WTC11 (cell line): ENCODE measurements around the gene ACSL5. TPM values are rescaled to one million over a fixed set of nuclear protein-coding genes. Genes with fewer than 3 reads are reported as not detected.

Experiments
- ATAC-seq: fragments of 200-7000 bp; cut with Tn5 transposase; 2 replicates; pipeline ENCODE4 v1.10.0; 2021; ENCODE audit warnings: mild to moderate bottlenecking, moderate library complexity
- CTCF ChIA-PET: fragments of 300-600 bp; sonication (Branson Sonifier 250); formaldehyde crosslinking; loops from one replicate; lab custom pipeline; 2021; ENCODE audit warnings: antibody characterized with exemption; lab: Charles Lee
- POLR2A ChIA-PET: fragments of 350-600 bp; sonication (Branson Sonifier 250); formaldehyde crosslinking; loops from one replicate; lab custom pipeline; 2021; ENCODE audit warnings: antibody characterized with exemption; lab: Charles Lee
- DNase-seq: peaks from one replicate; pipeline ENCODE4 v3.0.0; 2021; ENCODE audit warnings: low spot score
- H3K27ac Mint-ChIP-seq: 2 replicates; pipeline ENCODE4 v1.8.0; 2021; ENCODE audit warnings: mixed read lengths
- H3K27me3 Mint-ChIP-seq: 2 replicates; pipeline ENCODE4 v1.8.0; 2021; ENCODE audit warnings: low read depth, mild to moderate bottlenecking, moderate library complexity, mixed read lengths
- H3K36me3 Mint-ChIP-seq: 2 replicates; pipeline ENCODE4 v1.8.0; 2021; ENCODE audit warnings: mixed read lengths
- H3K4me1 Mint-ChIP-seq: 2 replicates; pipeline ENCODE4 v1.8.0; 2022; ENCODE audit warnings: mixed read lengths
- H3K4me3 Mint-ChIP-seq: 2 replicates; pipeline ENCODE4 v1.8.0; 2021; ENCODE audit warnings: mild to moderate bottlenecking, moderate library complexity, mixed read lengths
- H3K9me3 Mint-ChIP-seq: 2 replicates; pipeline ENCODE4 v1.8.0; 2021; ENCODE audit warnings: mixed read lengths
- ATF3 ChIP-seq: sonication (generic); formaldehyde crosslinking; conservative IDR thresholded peaks from 2 replicates; pipeline ENCODE4 v1.8.1; 2022; ENCODE audit warnings: mild to moderate bottlenecking, missing genetic modification reagents
- E2F4 ChIP-seq: sonication (generic); formaldehyde crosslinking; IDR thresholded peaks from 2 replicates; pipeline ENCODE4 v1.8.1; 2022; ENCODE audit warnings: low read depth, mild to moderate bottlenecking, moderate library complexity, missing genetic modification reagents, borderline replicate concordance
- ESRRA ChIP-seq: sonication (generic); formaldehyde crosslinking; IDR thresholded peaks from 2 replicates; pipeline ENCODE4 v1.8.1; 2022; ENCODE audit warnings: mild to moderate bottlenecking, missing genetic modification reagents, borderline replicate concordance
- GABPB1 ChIP-seq: sonication (generic); formaldehyde crosslinking; IDR thresholded peaks from 2 replicates; pipeline ENCODE4 v1.8.1; 2023; ENCODE audit warnings: mild to moderate bottlenecking, missing genetic modification reagents
- GTF2I ChIP-seq: fragments of 250-450 bp; sonication (Bioruptor Pico); conservative IDR thresholded peaks from 2 replicates; pipeline ENCODE4 v1.4.0; 2021; ENCODE audit warnings: mild to moderate bottlenecking
- JUN ChIP-seq: sonication (generic); formaldehyde crosslinking; IDR thresholded peaks from 2 replicates; pipeline ENCODE4 v1.8.0; 2023; ENCODE audit warnings: mild to moderate bottlenecking, missing genetic modification reagents
- MYBL2 ChIP-seq: sonication (generic); formaldehyde crosslinking; IDR thresholded peaks from 2 replicates; pipeline ENCODE4 v1.8.1; 2023; ENCODE audit warnings: mild to moderate bottlenecking, moderate library complexity, missing genetic modification reagents
- NR1H2 ChIP-seq: sonication (generic); formaldehyde crosslinking; IDR thresholded peaks from 2 replicates; pipeline ENCODE4 v1.9.0; 2021; ENCODE audit warnings: mild to moderate bottlenecking, moderate library complexity, missing genetic modification reagents
- NR2C2 ChIP-seq: sonication (generic); formaldehyde crosslinking; IDR thresholded peaks from 2 replicates; pipeline ENCODE4 v1.8.0; 2022; ENCODE audit warnings: mild to moderate bottlenecking, missing genetic modification reagents
- NR3C1 ChIP-seq: sonication (generic); formaldehyde crosslinking; conservative IDR thresholded peaks from 2 replicates; pipeline ENCODE4 v1.8.1; 2023; ENCODE audit warnings: low read depth, mild to moderate bottlenecking, missing genetic modification reagents
- SMAD3 ChIP-seq: sonication (generic); formaldehyde crosslinking; IDR thresholded peaks from 2 replicates; pipeline ENCODE4 v1.8.0; 2022; ENCODE audit warnings: missing genetic modification reagents, mild to moderate bottlenecking, borderline replicate concordance
- TEAD1 ChIP-seq: sonication (generic); formaldehyde crosslinking; IDR thresholded peaks from 2 replicates; pipeline ENCODE4 v1.8.0; 2022; ENCODE audit warnings: mild to moderate bottlenecking, missing genetic modification reagents
- ZNF121 ChIP-seq: sonication (generic); formaldehyde crosslinking; IDR thresholded peaks from 2 replicates; pipeline ENCODE4 v1.8.0; 2023; ENCODE audit warnings: missing genetic modification reagents
- ZNF317 ChIP-seq: sonication (generic); formaldehyde crosslinking; IDR thresholded peaks from 2 replicates; pipeline ENCODE4 v1.8.1; 2023; ENCODE audit warnings: low read depth, mild to moderate bottlenecking, moderate library complexity, missing genetic modification reagents, borderline replicate concordance
- total RNA-seq: library from RNA; stranded (reverse); gene quantifications from 3 replicates; pipeline ENCODE4 v1.2.3, GENCODE V29; 2021
- TF ChIP-seq, protein P1 (sequence below): sonication (generic); formaldehyde crosslinking; IDR thresholded peaks from 2 replicates; pipeline ENCODE4 v1.8.0; 2022; ENCODE audit warnings: mild to moderate bottlenecking, missing genetic modification reagents
- TF ChIP-seq, protein P2 (sequence below): fragments of 250-450 bp; sonication (Bioruptor Pico); IDR thresholded peaks from 2 replicates; pipeline ENCODE4 v1.9.0; 2021; ENCODE audit warnings: mild to moderate bottlenecking
- TF ChIP-seq, protein P3 (sequence below): sonication (generic); formaldehyde crosslinking; IDR thresholded peaks from 2 replicates; pipeline ENCODE4 v1.8.0; 2022; ENCODE audit warnings: mild to moderate bottlenecking, missing genetic modification reagents
- TF ChIP-seq, protein P4 (sequence below): sonication (generic); formaldehyde crosslinking; IDR thresholded peaks from 2 replicates; pipeline ENCODE4 v1.8.0; 2023; ENCODE audit warnings: mild to moderate bottlenecking, missing genetic modification reagents
- TF ChIP-seq, protein P5 (sequence below): sonication (generic); formaldehyde crosslinking; IDR thresholded peaks from 2 replicates; pipeline ENCODE4 v1.8.1; 2022; ENCODE audit warnings: missing genetic modification reagents, borderline replicate concordance
- TF ChIP-seq, protein P6 (sequence below): sonication (generic); formaldehyde crosslinking; IDR thresholded peaks from 2 replicates; pipeline ENCODE4 v1.8.1; 2022; ENCODE audit warnings: low read depth, missing genetic modification reagents, borderline replicate concordance

ACSL5 gene
- total RNA-seq, 1 experiment from 2014 or later = 0.22 TPM

GRCh38 chr10:112330162-112330561 lies 43.8 kb upstream of the ACSL5 start:
- no peak for DNase-seq
- no peak for ATAC-seq
- no peak for TF ChIP-seq ATF3 (CRISPR knock-in tag)
- TF ChIP-seq, protein P1, sequence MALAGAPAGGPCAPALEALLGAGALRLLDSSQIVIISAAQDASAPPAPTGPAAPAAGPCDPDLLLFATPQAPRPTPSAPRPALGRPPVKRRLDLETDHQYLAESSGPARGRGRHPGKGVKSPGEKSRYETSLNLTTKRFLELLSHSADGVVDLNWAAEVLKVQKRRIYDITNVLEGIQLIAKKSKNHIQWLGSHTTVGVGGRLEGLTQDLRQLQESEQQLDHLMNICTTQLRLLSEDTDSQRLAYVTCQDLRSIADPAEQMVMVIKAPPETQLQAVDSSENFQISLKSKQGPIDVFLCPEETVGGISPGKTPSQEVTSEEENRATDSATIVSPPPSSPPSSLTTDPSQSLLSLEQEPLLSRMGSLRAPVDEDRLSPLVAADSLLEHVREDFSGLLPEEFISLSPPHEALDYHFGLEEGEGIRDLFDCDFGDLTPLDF (CRISPR knock-in tag) = no peak
- TF ChIP-seq ZNF317 (CRISPR knock-in tag) = no peak
- no peak for TF ChIP-seq TEAD1 (CRISPR knock-in tag)
- TF ChIP-seq, protein P2, sequence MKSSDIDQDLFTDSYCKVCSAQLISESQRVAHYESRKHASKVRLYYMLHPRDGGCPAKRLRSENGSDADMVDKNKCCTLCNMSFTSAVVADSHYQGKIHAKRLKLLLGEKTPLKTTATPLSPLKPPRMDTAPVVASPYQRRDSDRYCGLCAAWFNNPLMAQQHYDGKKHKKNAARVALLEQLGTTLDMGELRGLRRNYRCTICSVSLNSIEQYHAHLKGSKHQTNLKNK (CRISPR knock-in tag) = no peak
- TF ChIP-seq JUN = no peak
- no peak for TF ChIP-seq ESRRA (CRISPR knock-in tag)
- TF ChIP-seq SMAD3 (CRISPR knock-in tag) = no peak
- no peak for TF ChIP-seq NR2C2 (CRISPR knock-in tag)
- no peak for TF ChIP-seq GTF2I
- TF ChIP-seq, protein P3, sequence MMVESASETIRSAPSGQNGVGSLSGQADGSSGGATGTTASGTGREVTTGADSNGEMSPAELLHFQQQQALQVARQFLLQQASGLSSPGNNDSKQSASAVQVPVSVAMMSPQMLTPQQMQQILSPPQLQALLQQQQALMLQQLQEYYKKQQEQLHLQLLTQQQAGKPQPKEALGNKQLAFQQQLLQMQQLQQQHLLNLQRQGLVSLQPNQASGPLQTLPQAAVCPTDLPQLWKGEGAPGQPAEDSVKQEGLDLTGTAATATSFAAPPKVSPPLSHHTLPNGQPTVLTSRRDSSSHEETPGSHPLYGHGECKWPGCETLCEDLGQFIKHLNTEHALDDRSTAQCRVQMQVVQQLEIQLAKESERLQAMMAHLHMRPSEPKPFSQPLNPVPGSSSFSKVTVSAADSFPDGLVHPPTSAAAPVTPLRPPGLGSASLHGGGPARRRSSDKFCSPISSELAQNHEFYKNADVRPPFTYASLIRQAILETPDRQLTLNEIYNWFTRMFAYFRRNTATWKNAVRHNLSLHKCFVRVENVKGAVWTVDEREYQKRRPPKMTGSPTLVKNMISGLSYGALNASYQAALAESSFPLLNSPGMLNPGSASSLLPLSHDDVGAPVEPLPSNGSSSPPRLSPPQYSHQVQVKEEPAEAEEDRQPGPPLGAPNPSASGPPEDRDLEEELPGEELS (CRISPR knock-in tag) = no peak
- TF ChIP-seq, protein P4, sequence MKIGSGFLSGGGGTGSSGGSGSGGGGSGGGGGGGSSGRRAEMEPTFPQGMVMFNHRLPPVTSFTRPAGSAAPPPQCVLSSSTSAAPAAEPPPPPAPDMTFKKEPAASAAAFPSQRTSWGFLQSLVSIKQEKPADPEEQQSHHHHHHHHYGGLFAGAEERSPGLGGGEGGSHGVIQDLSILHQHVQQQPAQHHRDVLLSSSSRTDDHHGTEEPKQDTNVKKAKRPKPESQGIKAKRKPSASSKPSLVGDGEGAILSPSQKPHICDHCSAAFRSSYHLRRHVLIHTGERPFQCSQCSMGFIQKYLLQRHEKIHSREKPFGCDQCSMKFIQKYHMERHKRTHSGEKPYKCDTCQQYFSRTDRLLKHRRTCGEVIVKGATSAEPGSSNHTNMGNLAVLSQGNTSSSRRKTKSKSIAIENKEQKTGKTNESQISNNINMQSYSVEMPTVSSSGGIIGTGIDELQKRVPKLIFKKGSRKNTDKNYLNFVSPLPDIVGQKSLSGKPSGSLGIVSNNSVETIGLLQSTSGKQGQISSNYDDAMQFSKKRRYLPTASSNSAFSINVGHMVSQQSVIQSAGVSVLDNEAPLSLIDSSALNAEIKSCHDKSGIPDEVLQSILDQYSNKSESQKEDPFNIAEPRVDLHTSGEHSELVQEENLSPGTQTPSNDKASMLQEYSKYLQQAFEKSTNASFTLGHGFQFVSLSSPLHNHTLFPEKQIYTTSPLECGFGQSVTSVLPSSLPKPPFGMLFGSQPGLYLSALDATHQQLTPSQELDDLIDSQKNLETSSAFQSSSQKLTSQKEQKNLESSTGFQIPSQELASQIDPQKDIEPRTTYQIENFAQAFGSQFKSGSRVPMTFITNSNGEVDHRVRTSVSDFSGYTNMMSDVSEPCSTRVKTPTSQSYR = no peak
- CTCF ChIA-PET = interaction anchor here (1.4 kb wide), 1 partner anchor 22 kb away, joined by 5 read pairs; no protein-coding TSS in a partner anchor
- H3K36me3 Mint-ChIP-seq = no peaks in the 10 kb centered on the region
- no peaks in the 10 kb centered on the region for H3K9me3 Mint-ChIP-seq
- H3K4me3 Mint-ChIP-seq = no peak overlapping the region
- POLR2A ChIA-PET = no interaction called here
- H3K27me3 Mint-ChIP-seq = no peaks in the 10 kb centered on the region
- no peak overlapping the region for H3K27ac Mint-ChIP-seq
- H3K4me1 Mint-ChIP-seq = peaks cover 3% of the 10 kb centered on the region; the same call in 1 of the 2 replicates

DNA sequence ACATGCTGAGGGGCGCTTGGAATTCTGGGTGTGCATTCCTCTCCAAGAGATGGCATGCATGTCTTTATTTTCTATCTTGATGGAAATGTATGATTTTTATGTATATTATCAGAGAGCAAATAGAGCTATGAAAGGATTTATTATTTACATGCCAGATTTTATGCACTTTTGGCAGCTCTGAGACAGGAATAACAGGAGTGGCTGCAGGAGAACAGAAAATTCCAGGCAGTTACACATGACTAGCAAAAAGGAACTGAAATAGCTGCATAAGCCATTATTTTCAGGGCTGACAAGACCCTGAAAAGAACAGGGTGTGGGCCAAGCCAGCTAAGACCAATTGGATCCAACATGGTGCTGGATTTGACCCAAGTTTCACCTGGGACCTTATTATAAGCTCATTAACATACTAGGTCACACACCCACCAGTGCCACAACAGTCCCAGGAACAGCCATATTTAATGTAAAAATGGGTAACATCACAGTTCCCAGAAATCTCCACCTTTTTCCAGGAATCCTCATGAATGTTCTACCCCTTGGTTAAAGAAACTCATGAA lies 43.2 kb upstream of the ACSL5 start:
- ATAC-seq = no peak
- Mint-ChIP-seq H3K4me3 (no peak overlapping the region), H3K27me3 (no peaks in the 10 kb centered on the region)

More for the DNA sequence above, 43.2 kb upstream of the ACSL5 start:
- DNase-seq = no peak
- no peak for TF ChIP-seq NR3C1 (CRISPR knock-in tag)
- TF ChIP-seq MYBL2 (CRISPR knock-in tag) = no peak
- no peak for TF ChIP-seq E2F4 (CRISPR knock-in tag)
- no peak for TF ChIP-seq NR1H2 (CRISPR knock-in tag)
- TF ChIP-seq ZNF121 (CRISPR knock-in tag) = no peak
- TF ChIP-seq, protein P5, sequence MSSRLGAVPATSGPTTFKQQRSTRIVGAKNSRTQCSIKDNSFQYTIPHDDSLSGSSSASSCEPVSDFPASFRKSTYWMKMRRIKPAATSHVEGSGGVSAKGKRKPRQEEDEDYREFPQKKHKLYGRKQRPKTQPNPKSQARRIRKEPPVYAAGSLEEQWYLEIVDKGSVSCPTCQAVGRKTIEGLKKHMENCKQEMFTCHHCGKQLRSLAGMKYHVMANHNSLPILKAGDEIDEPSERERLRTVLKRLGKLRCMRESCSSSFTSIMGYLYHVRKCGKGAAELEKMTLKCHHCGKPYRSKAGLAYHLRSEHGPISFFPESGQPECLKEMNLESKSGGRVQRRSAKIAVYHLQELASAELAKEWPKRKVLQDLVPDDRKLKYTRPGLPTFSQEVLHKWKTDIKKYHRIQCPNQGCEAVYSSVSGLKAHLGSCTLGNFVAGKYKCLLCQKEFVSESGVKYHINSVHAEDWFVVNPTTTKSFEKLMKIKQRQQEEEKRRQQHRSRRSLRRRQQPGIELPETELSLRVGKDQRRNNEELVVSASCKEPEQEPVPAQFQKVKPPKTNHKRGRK (CRISPR knock-in tag) = no peak
- TF ChIP-seq JUN = no peak
- TF ChIP-seq GABPB1 (CRISPR knock-in tag) = no peak
- TF ChIP-seq, protein P6, sequence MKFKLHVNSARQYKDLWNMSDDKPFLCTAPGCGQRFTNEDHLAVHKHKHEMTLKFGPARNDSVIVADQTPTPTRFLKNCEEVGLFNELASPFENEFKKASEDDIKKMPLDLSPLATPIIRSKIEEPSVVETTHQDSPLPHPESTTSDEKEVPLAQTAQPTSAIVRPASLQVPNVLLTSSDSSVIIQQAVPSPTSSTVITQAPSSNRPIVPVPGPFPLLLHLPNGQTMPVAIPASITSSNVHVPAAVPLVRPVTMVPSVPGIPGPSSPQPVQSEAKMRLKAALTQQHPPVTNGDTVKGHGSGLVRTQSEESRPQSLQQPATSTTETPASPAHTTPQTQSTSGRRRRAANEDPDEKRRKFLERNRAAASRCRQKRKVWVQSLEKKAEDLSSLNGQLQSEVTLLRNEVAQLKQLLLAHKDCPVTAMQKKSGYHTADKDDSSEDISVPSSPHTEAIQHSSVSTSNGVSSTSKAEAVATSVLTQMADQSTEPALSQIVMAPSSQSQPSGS (CRISPR knock-in tag) = no peak
- TF ChIP-seq, all 79 proteins: peak for 0
- no peak overlapping the region for H3K27ac Mint-ChIP-seq
- ChIA-PET CTCF (interaction anchor here (0.9 to 1.4 kb wide), 2 partner anchors 23 to 104 kb away, joined by 3 to 5 read pairs; no protein-coding TSS in a partner anchor), POLR2A (no interaction called here)
- no peaks in the 10 kb centered on the region for H3K36me3 Mint-ChIP-seq
- H3K4me1 Mint-ChIP-seq = peaks cover 3% of the 10 kb centered on the region; the same call in 1 of the 2 replicates
- no peaks in the 10 kb centered on the region for H3K9me3 Mint-ChIP-seq
